Caco-2 (cell line): ENCODE data around the gene DRGX. TPM values are rescaled to one million over a fixed set of nuclear protein-coding genes. Genes with fewer than 3 reads are reported as not detected.

ENCODE experiments used
- BruUV-seq: library from RNA; stranded (reverse); fragments of 400-500 nt; replicated peaks from 2 replicates; lab custom pipeline; 2021; lab: Mats Ljungman, UMichigan
- CTCF ChIA-PET: fragments of 300-600 bp; sonication (Branson Sonifier 250); formaldehyde crosslinking; loops from one replicate; lab custom pipeline; 2022; ENCODE audit warnings: antibody characterized with exemption; lab: Charles Lee
- POLR2A ChIA-PET: fragments of 300-600 bp; sonication (Branson Sonifier 250); formaldehyde crosslinking; loops from one replicate; lab custom pipeline; 2022; ENCODE audit warnings: antibody characterized with exemption; lab: Charles Lee
- DNase-seq, 2 experiments: peaks; one replicate each; pipeline versions ENCODE4 v3.0.0 to v3.0.0-alpha.2; 2020 to 2022
- H3K27me3 ChIP-seq: replicated peaks from 2 replicates; pipeline ENCODE4 v1.6.0; 2011; ENCODE audit warnings: low read length; ENCODE audit not compliant: control insufficient read depth, insufficient read depth
- H3K36me3 ChIP-seq: 2 replicates; pipeline ENCODE4 v1.5.1; 2011; ENCODE audit warnings: low read length; ENCODE audit not compliant: control insufficient read depth, insufficient read depth
- H3K4me1 ChIP-seq: fragments of 250-450 bp; sonication (Bioruptor Pico); 2 replicates; pipeline ENCODE4 v1.5.1; 2020; ENCODE audit warnings: mild to moderate bottlenecking
- H3K4me3 ChIP-seq: 2 replicates; pipeline ENCODE4 v1.5.1; 2011; ENCODE audit warnings: low read depth, mild to moderate bottlenecking, control low read depth, low read length
- H3K9me3 ChIP-seq: fragments of 250-450 bp; sonication (Bioruptor Pico); 2 replicates; pipeline ENCODE4 v1.5.1; 2020; ENCODE audit warnings: mild to moderate bottlenecking, moderate library complexity
- H3K27ac Mint-ChIP-seq: one replicate; pipeline ENCODE4 v1.8.0; 2022; ENCODE audit warnings: mixed read lengths; ENCODE audit not compliant: unreplicated experiment
- H3K27me3 Mint-ChIP-seq: one replicate; pipeline ENCODE4 v1.8.0; 2022; ENCODE audit warnings: mixed read lengths; ENCODE audit not compliant: insufficient read depth, unreplicated experiment
- H3K36me3 Mint-ChIP-seq: one replicate; pipeline ENCODE4 v1.8.0; 2022; ENCODE audit warnings: mild to moderate bottlenecking, mixed read lengths; ENCODE audit not compliant: insufficient read depth, unreplicated experiment
- H3K4me1 Mint-ChIP-seq: one replicate; pipeline ENCODE4 v1.8.0; 2022; ENCODE audit warnings: low read depth, mixed read lengths; ENCODE audit not compliant: unreplicated experiment
- H3K4me3 Mint-ChIP-seq: one replicate; pipeline ENCODE4 v1.8.0; 2022; ENCODE audit warnings: mild to moderate bottlenecking, moderate library complexity, mixed read lengths; ENCODE audit not compliant: unreplicated experiment
- H3K9me3 Mint-ChIP-seq: one replicate; pipeline ENCODE4 v1.8.0; 2022; ENCODE audit warnings: mixed read lengths; ENCODE audit not compliant: unreplicated experiment
- intact Hi-C: fragments of 100-400 bp; cut with micrococcal nuclease; formaldehyde crosslinking; loops from one replicate; pipeline ENCODE4 v1.10.0; 2022; ENCODE audit not compliant: unreplicated experiment
- total RNA-seq: library from RNA; stranded (reverse); gene quantifications from 2 replicates; pipeline ENCODE4 v1.2.3, GENCODE V29; 2022
- TF ChIP-seq, protein P1 (sequence below), 2 experiments: fragments of 200-600 bp in 1 of 2; IDR thresholded peaks; 1 replicate in 1 of 2; 2 replicates in 1 of 2; pipeline versions ENCODE4 v1.5.1 to v1.8.0; 2011 to 2022; ENCODE audit warnings: antibody characterized with exemption in 1 of 2, control low read depth in 1 of 2, inconsistent platforms in 1 of 2, low read depth in 1 of 2, low read length in 1 of 2, mild to moderate bottlenecking in 1 of 2, moderate library complexity in 1 of 2; ENCODE audit not compliant: insufficient read depth in 1 of 2, severe bottlenecking in 1 of 2, unreplicated experiment in 1 of 2

The DRGX gene
- total RNA-seq, 1 experiment from 2014 or later, result not detected

- Histone ChIP-seq H3K36me3 (no peaks in the 10 kb centered on the region), H3K9me3 (no peaks in the 10 kb centered on the region), H3K4me1 (no peaks in the 10 kb centered on the region), H3K27me3 (peaks cover 1% of the 10 kb centered on the region), H3K4me3 (no peak overlapping the region)
- peaks cover 32% of the 10 kb centered on the region for H3K27me3 Mint-ChIP-seq
- intact Hi-C loops, result no loop called here
- TF ChIP-seq, protein P1, sequence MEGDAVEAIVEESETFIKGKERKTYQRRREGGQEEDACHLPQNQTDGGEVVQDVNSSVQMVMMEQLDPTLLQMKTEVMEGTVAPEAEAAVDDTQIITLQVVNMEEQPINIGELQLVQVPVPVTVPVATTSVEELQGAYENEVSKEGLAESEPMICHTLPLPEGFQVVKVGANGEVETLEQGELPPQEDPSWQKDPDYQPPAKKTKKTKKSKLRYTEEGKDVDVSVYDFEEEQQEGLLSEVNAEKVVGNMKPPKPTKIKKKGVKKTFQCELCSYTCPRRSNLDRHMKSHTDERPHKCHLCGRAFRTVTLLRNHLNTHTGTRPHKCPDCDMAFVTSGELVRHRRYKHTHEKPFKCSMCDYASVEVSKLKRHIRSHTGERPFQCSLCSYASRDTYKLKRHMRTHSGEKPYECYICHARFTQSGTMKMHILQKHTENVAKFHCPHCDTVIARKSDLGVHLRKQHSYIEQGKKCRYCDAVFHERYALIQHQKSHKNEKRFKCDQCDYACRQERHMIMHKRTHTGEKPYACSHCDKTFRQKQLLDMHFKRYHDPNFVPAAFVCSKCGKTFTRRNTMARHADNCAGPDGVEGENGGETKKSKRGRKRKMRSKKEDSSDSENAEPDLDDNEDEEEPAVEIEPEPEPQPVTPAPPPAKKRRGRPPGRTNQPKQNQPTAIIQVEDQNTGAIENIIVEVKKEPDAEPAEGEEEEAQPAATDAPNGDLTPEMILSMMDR (IDR thresholded peaks at IDR 0.05; ENCODE audit: insufficient read depth in 1 of 2, low read depth in 1 of 2, low read length in 1 of 2, severe bottlenecking in 1 of 2, unreplicated experiment in 1 of 2), result no peak
- no peaks in the 10 kb centered on the region for H3K4me1 Mint-ChIP-seq
- no peak for DNase-seq
- H3K36me3 Mint-ChIP-seq, result no peaks in the 10 kb centered on the region
- ChIA-PET POLR2A (no interaction called here), CTCF (no interaction called here)
- BruUV-seq, result no TSS peak
- H3K9me3 Mint-ChIP-seq, result no peaks in the 10 kb centered on the region
- no peak overlapping the region for H3K27ac Mint-ChIP-seq
- no peak overlapping the region for H3K4me3 Mint-ChIP-seq
Measured at GRCh38 chr10:49384268-49384953, 11.5 kb downstream of the DRGX start.

- Histone ChIP-seq H3K36me3 (no peaks in the 10 kb centered on the region), H3K9me3 (no peaks in the 10 kb centered on the region), H3K4me3 (no peak overlapping the region), H3K27me3 (peaks cover 1% of the 10 kb centered on the region), H3K4me1 (no peaks in the 10 kb centered on the region)
- Mint-ChIP-seq H3K4me3 (no peak overlapping the region), H3K27me3 (peaks cover 28% of the 10 kb centered on the region), H3K9me3 (no peaks in the 10 kb centered on the region), H3K36me3 (no peaks in the 10 kb centered on the region), H3K27ac (no peak overlapping the region), H3K4me1 (no peaks in the 10 kb centered on the region)
- no peak for DNase-seq
- ChIA-PET CTCF (no interaction called here), POLR2A (no interaction called here)
- BruUV-seq, result no TSS peak
- TF ChIP-seq, protein P1 (IDR thresholded peaks at IDR 0.05; ENCODE audit: insufficient read depth in 1 of 2, low read depth in 1 of 2, low read length in 1 of 2, severe bottlenecking in 1 of 2, unreplicated experiment in 1 of 2), result no peak
- intact Hi-C loops, result no loop called here
Measured at GRCh38 chr10:49383853-49384252, 12.0 kb downstream of the DRGX start.

DNA sequence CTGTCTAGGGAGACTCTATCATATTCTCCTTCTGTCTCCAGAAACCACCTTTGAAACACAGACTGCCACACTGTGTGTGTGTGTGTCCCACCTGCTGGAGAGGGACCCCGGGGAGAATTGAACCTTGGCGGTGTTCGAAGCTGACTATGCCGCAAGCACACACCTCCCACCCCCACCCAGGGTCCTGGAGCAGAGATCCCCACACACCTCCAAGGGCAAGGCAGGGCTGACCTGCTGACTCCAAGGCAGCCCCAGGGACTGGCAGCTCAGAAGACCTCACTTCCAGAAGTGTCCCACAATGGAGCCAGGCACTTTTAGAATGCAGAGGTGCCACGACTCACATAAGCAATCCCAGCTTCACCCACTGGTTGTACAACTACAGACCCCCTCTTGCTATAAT, 13.1 kb downstream of the DRGX start:
- no peak overlapping the region for H3K4me3 ChIP-seq
- peaks cover 22% of the 10 kb centered on the region for H3K27me3 Mint-ChIP-seq
- TF ChIP-seq, protein P1 (IDR thresholded peaks at IDR 0.05; ENCODE audit: insufficient read depth in 1 of 2, low read depth in 1 of 2, low read length in 1 of 2, severe bottlenecking in 1 of 2, unreplicated experiment in 1 of 2), result no peak
- H3K9me3 Mint-ChIP-seq, result no peaks in the 10 kb centered on the region
- H3K27ac Mint-ChIP-seq, result no peak overlapping the region
- H3K27me3 ChIP-seq, result peaks cover 1% of the 10 kb centered on the region
- intact Hi-C loops, result no loop called here
- H3K4me1 ChIP-seq, result no peaks in the 10 kb centered on the region
- H3K36me3 Mint-ChIP-seq, result no peaks in the 10 kb centered on the region
- H3K4me1 Mint-ChIP-seq, result no peaks in the 10 kb centered on the region
- H3K36me3 ChIP-seq, result no peaks in the 10 kb centered on the region
- no TSS peak for BruUV-seq
- H3K9me3 ChIP-seq, result no peaks in the 10 kb centered on the region
- POLR2A ChIA-PET, result no interaction called here
- CTCF ChIA-PET, result no interaction called here
- no peak for DNase-seq
- no peak overlapping the region for H3K4me3 Mint-ChIP-seq
